Skin epidermis (tissue), 12 donors: ENCODE measurements around the gene ELAVL4.

ENCODE experiments used
- H3K27ac ChIP-seq, 21 experiments: fragments of 200-600 bp; sonication (generic) in 11 of 21; one replicate each; pipeline ENCODE4 v1.5.0; 2020; ENCODE audit warnings: mild to moderate bottlenecking in 3 of 21, inconsistent platforms in 2 of 21, moderate library complexity in 2 of 21
- H3K4me3 ChIP-seq, 7 experiments: fragments of 200-600 bp; sonication (generic) in 2 of 7; one replicate each; pipeline ENCODE4 v1.5.0; 2020; ENCODE audit warnings: inconsistent platforms in 2 of 7, mild to moderate bottlenecking in 2 of 7, moderate library complexity in 1 of 7

Gene ELAVL4

DNA sequence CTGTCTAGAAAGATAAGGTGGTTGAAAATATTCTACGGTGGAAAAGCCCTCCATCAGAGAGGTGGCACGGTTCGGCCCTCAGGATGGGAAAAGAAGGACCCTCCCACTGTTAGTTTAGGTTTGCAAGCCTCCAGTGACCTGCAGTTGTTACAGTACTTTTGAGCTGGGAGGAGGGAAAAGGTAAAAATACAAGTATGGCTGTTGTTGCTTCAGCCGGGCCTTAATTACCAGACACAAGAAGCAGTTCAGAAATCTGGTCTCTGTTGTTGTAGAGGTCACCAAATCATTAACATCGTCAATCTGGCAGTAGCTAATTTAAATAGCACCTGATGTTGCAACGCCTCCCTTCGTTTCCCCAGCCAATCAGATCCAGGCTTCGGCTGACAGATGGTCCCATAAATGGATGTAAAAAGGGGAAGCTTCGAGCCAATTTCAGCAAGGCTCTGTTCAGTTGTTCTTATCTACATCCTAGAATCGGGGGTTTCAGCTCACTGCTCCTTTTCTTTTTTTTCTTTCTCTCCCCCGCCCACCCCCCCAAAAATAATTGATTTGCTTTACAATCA is at the start of gene ELAVL4:
TSS of gene ELAVL4 (plus strand) at position 424 of the 563 bp plus-strand sequence. CDS start 270 bp downstream, outside the sequence.
- Histone ChIP-seq H3K27ac (no peak within 1 kb of the TSS), H3K4me3 (no peak within 1 kb of the TSS)

DNA sequence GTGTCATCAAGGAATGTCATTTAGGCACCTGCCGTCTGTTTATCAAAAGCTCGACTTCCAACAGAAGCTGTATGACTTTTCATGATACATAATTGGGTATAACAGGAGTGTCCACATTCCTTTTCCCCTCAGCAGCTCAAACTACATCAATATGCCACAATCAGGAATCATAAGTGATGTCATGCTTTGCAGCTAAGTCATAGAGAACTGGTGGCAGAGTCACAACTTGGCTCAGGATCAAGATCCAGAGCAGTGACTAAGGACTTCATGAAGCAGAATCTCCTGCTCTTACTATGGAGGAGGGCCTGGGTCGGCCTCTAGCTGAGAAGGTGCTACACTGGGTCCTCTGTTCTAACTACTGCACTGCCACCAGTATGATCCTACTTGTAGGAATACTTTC is 48.4 kb upstream of the ELAVL4 start:
- Histone ChIP-seq H3K27ac (no peak overlapping the region), H3K4me3 (no peak overlapping the region)

DNA sequence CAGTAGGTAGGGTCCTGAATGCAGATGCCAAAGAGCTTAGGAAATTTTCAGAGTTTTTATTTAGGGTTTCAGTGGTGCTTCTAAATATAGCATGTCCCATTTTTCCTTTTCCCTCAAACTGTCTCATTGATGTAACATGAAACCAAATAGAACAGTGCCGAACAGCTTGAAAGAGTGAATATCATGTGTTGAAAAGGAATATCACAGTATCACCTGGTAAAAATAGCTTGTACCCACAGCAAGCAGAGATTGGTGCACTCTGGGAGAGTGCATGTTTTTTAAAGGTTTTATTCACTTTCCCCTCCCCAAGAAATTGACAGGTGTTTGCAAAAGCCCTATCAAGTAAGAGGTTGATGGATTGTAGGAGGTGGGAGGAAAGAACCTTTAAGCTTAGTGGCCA is 41.9 kb upstream of the ELAVL4 start:
- H3K4me3 ChIP-seq = no peak overlapping the region

DNA sequence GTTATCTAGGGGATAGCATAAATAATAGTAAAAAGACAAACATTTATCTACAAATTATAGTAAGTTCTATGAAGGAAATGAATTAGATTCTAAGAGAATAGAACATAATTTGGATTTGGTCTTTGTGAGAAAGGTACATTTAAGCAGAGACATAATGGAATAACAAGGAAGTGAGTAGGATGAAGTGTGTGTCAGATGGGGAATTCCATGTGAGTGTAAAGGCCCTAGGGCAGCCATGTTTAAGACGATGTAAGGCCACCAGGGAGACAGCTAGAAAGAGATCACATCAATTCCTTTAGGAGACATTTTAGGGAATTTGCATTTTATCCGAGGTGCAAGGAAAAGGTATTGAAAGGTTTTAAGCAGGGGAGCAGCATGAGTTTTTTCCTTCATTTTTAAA is 33.8 kb upstream of the ELAVL4 start:
- Histone ChIP-seq H3K4me3 (no peak overlapping the region), H3K27ac (no peak overlapping the region)

More for the DNA sequence above, 41.9 kb upstream of the ELAVL4 start:
- H3K27ac ChIP-seq = no peak overlapping the region

DNA sequence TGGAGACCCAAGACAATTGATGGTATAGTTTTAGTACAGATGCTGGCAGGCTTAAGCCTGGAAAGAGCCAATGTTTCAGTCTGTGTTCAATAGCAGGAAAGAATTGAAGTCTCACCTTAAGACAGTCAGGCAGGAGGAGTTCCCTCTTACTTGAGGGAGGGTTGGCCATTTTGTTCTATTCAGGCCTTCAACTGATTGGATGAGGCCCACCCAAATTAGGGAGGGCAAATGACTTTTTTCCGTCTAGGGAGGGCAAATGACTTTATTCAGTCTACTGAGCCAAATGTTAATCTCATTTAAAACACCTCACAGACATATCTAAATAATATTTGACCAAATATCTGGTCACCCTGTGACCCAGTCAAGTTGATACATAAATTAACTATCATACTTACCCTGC is 31.4 kb upstream of the ELAVL4 start:
- Histone ChIP-seq H3K27ac (no peak overlapping the region), H3K4me3 (no peak overlapping the region)

DNA sequence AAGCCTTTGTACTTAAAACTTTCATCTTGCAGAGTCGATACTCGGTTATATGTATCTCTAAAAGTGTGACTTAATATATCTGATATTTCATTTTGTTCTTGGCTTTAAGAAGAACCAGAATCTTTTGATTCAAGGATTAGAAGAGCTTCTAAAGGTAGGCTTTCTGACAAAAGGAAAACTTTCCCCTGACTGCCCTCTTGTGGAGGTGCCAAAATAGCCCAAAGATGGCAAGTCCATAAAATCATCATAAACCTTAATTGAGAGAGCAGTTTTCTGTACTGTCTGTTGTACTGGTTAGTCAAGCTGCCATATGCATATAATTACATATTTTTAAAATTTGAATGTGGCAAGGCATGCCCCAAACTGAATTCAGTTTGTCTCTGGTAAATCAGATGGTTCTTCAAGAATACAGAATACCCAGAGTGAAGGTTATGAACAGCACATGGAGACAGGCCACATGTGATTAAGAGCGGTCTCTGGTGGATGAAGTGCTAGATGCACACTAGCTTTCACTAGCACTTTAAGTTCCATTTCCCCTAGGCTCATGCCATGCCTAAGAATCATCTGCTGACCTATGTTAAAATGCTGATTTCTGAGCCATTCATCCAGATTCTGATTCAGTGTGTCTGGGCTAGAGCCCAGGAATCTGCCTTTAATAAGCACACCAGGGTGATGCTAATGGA is 27.7 kb upstream of the ELAVL4 start:
- no peak overlapping the region for H3K4me3 ChIP-seq
- no peak overlapping the region for H3K27ac ChIP-seq

DNA sequence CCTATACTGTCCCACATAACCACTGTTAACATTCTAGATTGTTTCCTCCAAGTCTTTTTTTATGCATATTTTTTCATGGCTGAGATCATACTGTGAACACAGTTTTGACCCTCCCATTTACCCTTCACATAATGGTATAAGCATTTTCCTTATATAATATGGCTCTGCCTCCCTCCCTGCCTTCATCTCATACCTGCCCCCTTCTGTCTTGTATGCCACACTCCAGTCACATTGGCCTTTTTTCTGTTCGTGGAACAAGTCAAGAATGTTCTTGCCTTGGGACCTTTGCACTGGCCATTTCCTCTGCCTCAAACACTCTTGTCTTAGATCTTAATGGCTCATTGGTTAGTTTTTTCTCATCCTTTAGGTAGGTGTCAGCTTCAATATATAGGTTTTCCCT is 24.3 kb upstream of the ELAVL4 start:
- H3K27ac ChIP-seq = no peak overlapping the region
- no peak overlapping the region for H3K4me3 ChIP-seq

DNA sequence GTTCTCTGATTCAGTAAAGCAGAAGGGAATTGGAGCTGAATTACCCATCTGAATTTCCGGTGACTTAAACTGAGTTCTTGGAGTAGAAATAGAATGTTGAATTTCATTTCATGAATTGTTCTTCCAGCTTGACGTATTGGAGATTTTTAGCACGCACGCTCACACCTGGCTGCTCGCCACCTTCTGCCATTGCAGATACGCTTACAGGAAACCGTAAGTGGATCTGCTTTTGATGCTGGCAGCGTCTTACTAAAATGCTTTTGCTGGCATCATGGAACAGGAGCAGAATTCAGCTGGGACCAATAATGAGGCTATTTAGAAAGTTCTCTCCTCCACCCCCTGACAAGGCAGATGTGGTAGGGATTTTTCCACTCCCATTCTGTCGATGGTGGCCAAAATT is 17.7 kb upstream of the ELAVL4 start:
- H3K27ac ChIP-seq = no peak overlapping the region
- no peak overlapping the region for H3K4me3 ChIP-seq

DNA sequence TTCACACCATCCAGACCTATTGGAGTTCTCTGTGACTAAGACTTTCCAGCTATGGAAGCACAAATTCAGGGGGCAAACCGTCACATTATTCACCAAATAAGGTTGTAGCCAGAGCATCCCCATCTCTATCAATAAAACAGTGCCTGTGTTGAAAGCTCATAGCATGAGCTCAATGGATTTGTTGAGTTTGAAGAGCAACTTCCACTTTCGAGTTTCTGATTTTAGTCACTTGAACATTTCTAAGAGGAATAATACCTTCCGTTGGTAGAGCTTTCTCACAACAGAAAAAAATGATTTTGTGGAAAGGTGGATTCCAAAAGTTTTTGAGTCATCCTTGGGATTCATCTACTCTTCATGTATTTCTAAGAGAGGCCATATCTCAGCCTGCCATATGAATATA is 13.0 kb upstream of the ELAVL4 start:
- no peak overlapping the region for H3K4me3 ChIP-seq
- no peak overlapping the region for H3K27ac ChIP-seq

DNA sequence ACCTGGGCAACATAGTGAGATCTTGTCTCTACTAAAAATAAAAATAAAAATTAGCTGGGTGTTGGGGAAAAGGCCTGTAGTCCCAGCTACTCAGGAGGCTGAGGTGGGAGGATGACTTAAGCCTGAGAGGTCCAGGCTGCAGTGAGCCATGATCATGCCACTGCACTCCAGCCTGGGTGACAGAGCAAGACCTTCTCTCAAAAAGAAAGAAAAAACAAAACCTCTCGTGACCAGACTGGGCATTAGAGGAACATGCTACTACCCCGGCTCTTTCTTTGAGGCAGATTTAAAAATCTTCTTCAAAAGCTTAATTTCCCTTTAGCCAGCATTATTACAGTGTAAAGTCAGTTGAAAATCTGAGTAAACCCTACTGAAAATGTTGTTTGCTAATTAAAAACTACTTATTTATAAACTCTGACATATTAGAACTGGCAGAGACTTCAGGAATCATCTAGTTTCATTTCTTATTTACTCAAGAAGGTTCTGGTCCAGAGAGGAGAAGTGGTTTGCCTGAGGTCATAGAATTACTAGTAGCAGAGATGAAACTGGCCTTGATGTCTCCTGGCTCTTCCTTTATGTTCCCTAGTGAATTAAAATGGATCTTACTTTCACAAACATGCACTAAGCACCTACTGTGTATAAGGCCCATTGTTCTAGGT is 11.6 kb upstream of the ELAVL4 start:
- H3K4me3 ChIP-seq = no peak overlapping the region
- H3K27ac ChIP-seq = peak overlapping the region in 2 of 21 experiments; percentile 23 to 36

DNA sequence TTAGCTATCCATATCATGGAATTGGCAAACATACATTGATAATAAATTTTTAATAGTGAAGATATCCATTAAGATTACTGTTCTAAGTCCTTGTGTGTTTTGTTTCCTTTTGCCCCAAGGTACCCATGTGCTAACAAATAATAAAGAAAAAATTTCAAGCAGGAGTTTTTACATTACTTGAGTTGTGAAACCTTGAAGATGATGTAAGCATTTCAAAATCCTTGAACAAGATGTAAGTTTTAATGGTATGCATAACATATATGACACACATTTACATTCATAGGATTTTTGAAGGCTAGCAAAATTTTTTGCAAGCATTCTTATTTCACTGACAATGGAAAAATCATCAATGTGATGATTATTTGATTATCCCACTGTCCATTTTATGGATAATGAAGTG is 10.9 kb upstream of the ELAVL4 start:
- no peak overlapping the region for H3K27ac ChIP-seq
- H3K4me3 ChIP-seq = no peak overlapping the region

DNA sequence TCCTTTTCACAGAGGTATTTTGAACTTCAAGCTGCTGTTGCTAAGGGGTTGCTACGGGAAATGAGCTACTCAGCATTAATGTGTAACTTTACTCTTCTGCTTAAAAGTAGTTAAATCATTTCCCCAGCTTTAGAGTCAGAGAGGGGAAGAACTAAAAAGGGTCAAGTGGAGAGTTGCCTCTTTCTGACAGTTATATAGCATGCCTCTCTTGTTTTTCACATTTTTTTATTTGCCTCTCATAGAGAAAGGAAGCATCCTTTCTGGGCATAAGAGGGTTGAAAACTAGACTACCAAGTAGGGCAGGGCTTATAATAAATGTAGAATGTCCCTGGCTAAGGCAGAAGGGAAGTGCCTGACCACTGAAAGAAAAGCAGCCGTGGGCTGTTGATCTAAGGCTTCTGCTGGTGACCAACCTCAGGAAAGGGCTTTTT is 10.1 kb upstream of the ELAVL4 start:
- no peak overlapping the region for H3K4me3 ChIP-seq

DNA sequence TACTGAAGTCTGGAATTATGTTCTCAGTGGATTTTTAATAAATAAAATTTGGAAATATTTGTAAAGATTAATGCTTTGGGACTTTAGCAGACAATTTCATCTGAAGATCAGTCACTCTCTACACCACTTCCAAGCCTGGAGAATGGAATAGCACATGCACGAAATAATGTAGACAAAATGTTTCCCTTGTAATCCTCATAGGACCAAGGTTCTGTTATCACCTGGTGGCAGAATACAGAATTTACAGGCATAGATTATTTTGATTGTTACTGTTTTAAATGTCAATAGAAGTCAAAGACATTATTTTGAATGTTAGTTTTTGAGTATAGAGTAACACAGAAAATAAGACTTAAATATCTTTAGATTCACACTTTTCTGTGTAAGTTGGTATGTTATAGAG is 9.1 kb upstream of the ELAVL4 start:
- H3K27ac ChIP-seq = no peak overlapping the region
- no peak overlapping the region for H3K4me3 ChIP-seq

More for the DNA sequence above, 10.1 kb upstream of the ELAVL4 start:
- no peak overlapping the region for H3K27ac ChIP-seq

DNA sequence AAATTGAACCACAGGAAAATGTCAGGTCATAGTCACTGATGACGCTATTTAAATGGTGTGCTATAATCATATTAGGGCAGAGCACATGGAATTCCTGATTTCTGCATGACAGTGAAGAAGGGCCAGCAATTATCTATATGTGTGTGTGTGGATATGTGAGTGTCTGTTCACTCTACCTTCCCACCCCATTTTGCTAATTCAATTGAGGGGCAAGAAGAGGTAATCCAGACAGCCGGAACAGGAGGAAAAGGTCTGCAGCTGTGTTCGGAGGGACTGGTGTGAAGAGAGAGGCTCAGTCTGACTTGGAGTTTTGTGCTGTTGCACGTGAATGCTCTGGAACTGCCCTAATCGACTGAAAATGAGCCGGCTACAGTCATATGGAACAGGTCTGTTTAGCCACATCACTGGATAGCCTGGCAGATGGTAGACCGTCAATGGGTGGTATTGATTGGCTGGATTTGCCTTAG is 5.1 kb upstream of the ELAVL4 start:
- Histone ChIP-seq H3K27ac (no peak overlapping the region), H3K4me3 (no peak overlapping the region)

DNA sequence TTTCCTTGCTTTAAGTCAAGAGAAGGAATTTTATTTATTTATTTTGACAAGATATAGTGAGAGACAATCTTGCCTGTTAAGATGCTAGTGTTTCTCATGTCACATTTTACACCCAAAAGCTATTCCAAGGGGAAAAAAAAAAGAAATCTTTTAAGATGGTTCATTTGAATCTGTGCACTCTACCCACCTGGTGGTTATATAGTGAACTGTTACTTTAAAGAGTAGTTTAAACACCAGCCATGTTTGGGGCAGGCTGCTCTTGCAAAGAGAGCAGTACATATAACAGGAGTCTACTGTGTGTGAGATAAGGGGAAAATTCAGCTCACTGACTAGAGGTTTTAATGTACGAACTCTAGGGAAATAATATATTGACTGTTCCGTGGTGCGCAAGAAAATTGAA is 3.3 kb upstream of the ELAVL4 start:
- H3K27ac ChIP-seq = no peak overlapping the region
- H3K4me3 ChIP-seq = no peak overlapping the region

DNA sequence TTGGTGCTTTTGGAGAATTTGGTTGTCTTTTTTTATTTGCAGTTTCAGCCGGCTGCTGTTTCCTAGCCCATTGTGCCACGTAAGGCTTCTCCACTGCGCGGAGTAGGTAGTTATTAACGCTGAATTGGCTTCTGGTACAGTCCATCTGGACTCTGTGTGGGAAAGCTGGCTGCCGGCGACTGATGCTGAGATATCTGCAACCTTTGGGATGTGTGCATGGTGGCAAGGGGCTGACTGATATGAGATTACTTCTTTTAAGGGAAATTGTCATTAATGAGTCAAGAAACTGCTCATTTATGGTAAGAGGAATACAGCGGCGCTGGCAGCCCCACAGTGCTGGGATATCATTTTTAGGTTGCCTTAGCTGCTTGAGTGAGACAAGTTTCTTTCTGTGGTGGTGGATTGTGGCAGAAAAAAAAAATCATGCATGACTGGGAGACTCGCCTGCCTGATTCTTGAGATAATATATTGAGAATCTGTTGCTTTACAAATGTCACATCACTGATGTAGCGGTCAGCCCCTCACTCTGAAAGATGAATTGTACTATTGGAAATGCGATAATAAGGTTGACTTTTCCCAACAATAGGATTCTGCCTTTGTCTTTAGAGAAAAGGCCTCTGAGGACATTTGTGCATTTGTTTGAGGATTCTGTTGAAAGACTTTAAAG is 2.5 kb upstream of the ELAVL4 start:
- Histone ChIP-seq H3K4me3 (no peak overlapping the region), H3K27ac (no peak overlapping the region)

DNA sequence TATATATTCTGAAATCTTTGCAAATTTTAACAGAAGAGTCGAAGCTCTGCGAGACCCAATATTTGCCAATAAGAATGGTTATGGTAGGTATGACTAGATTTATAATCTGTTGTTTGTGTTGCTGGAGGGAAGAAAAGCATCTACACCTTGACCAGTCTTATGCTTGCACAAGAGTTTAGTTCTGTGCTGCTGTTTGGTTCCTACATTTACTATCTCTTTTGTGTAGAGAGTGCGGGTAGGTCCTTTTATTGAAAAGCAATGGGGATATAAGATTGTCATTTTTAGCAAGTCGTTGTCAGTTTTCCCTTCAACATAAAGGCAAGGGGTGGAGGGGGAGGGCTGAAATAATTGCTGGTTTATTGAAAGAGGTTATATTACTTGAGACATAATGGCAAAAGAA is 396 bp downstream of the ELAVL4 start:
- Histone ChIP-seq H3K27ac (no peak overlapping the region), H3K4me3 (no peak overlapping the region)

DNA sequence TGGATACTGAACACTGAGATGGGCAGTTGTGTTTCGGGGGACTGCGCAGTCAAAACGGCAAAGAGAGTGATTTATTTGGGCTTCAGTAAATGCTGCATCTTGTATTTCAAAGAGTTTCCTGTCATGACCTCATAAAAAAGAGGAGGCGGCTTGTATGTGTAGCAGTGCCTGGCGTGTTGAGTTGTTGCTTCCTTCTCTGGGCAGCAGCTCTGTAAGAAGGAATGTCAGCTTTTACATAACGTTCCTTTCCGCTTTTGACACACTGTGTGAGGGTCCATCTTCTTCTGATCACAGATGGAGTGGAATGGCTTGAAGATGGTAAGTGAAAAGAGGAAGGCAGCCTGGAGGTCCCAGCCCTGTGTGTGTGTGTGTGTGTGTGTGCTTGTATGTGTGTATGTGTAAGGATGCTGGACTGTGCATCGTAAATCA is 941 bp downstream of the ELAVL4 start:
- Histone ChIP-seq H3K27ac (no peak overlapping the region), H3K4me3 (no peak overlapping the region)

DNA sequence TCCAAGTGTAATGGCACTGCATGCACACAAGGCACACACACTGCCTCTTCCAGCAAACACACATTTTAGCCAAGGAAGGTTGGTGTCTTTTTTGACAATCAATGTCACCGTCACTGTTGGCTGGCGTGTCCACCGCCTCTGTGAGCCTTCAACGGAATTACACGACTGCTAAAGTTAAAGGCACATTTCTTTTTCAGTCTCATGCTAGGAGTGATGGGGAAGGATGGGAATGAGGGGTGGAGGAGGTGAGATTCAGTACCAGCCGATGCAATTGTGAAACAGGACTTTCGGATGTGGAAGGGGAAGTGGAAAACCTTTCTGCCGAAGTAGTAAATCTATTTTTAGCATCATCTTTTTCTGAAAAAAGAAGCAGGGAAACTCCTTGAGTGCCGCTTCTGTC is 1.4 kb downstream of the ELAVL4 start:
- H3K27ac ChIP-seq = no peak overlapping the region
- no peak overlapping the region for H3K4me3 ChIP-seq

DNA sequence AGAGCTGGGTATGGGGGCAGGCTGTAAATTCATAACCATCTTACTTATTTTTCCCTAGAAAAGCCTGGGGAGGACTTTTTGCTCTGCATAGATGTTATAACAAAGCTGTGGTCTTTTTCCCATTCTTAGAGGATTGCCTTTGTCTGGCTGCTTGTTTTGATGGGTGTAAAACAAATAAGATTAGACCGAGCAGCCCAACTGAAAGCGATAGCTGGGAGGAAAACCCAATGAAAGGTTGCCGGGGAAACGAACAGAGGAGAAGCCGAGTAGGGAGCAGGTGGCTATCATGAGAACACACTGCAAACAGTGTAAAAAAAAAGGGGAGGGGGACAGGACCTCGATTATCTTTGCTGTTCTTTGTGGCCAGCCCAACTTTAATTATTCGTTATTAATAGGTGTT is 1.9 kb downstream of the ELAVL4 start:
- Histone ChIP-seq H3K4me3 (no peak overlapping the region), H3K27ac (no peak overlapping the region)

DNA sequence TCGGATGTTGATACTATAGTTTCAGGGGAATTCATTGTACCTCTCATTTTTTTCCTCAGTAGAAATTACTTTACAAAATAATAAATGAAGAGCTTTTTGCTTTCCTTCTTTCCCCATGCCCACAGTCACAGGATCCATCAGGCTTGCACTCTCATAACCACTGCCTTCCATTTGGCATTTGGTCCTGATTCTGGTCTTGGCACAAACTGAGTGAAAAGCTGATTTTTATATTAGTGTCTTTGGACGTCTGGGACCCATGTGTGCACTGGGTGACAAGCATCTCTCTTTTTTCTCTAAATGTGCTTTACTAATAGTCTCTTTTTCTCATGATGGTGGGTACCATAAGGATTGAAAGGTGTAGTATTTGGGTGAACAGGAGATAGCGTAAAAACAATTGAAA is 2.8 kb downstream of the ELAVL4 start:
- Histone ChIP-seq H3K27ac (no peak overlapping the region), H3K4me3 (no peak overlapping the region)
